ENCODE measurements around the gene NEO1.
"Not testable (repeated sequence)": the region's sequence is repeated elsewhere in the genome, so short reads cannot be mapped to it uniquely, and the experiment has no call there.

NEO1 gene

GRCh38 chr15:73210630-73211029, 158.4 kb downstream of the NEO1 start:
- no peak for DNase-seq (ENCODE audit: low spot score)

- no peak for DNase-seq (ENCODE audit: low spot score)
Measured at GRCh38 chr15:73212424-73212823, 160.2 kb downstream of the NEO1 start.

DNA sequence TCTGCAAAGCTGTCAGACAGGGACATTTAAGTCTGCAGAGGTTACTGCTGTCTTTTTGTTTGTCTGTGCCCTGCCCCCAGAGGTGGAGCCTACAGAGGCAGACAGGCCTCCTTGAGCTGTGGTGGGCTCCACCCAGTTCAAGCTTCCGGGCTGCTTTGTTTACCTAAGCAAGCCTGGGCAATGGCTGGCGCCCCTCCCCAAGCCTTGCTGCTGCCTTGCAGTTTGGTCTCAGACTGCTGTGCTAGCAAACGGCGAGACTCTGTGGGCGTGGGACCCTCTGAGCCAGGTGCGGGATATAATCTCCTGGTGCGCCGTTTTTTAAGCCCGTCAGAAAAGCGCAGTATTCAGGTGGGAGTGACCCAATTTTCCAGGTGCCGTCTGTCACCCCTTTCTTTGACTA, 169.2 kb downstream of the NEO1 start:
- DNase-seq (ENCODE audit: low spot score) = not testable (repeated sequence)

- DNase-seq (ENCODE audit: low spot score) = peak; percentile 22
Measured at GRCh38 chr15:73225358-73226015, 173.2 kb downstream of the NEO1 start.

DNA sequence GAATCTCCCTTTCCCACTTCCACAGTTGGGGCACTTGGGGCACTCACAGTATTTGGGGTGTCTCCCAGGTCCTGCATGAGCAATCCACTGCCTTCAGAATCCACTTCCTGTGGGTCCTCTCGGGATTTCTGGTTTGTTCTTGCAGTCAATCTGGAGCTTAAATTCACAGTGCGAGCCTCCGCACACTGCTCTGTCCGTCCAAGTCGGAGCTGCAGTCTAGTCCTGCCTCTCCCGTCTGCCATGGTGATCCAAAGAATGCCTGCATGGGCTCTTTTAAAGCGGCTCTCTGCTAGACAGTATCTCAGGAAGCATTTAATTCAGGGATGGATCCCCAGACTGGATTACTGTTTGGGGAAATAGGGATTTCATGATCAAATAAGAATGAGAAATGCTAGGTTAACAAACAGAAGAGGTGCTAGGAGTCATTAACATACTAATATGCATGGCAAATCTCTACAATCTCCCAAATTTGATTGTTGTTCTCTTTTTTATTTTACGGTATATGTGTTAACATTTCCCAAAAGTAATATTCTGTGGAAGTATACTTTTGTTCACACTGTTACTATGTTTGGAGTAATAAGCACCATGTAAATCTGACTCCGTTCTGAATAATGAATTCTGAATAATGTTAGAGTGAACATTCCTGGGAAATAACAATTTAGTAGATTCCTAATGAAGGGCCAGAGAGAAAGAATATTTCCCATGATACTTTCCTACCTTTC, 174.0 kb downstream of the NEO1 start:
- DNase-seq (ENCODE audit: low spot score) = no peak

DNA sequence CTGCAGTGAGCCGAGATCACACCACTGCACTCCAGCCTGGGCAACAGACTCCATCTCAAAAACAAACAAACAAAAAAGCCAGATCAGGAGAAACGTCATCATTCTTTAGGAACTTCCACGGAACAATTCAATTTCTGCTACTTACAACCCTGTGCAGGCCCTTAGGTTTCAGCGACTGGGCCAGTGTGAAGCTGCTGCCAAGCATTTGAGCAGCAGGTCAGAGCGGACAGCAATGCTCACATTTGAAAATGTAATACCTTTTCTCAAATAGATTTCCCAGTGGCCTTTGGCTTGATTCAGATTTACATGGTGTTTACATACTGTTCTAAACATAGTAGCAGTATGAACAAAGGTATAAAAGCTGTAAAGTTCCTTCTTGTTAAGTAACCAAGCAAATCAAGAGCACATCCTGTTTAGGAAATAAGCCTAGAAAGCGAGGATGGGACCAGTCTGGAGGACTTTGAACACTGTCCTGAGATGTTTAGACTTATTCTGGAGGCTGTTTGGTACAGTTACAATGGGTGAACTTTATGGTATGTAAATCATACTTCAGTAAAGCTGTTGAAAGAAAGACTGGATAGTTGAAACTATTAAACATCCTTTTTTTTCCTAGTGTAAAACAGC, 175.3 kb downstream of the NEO1 start:
- DNase-seq (ENCODE audit: low spot score) = no peak

DNA sequence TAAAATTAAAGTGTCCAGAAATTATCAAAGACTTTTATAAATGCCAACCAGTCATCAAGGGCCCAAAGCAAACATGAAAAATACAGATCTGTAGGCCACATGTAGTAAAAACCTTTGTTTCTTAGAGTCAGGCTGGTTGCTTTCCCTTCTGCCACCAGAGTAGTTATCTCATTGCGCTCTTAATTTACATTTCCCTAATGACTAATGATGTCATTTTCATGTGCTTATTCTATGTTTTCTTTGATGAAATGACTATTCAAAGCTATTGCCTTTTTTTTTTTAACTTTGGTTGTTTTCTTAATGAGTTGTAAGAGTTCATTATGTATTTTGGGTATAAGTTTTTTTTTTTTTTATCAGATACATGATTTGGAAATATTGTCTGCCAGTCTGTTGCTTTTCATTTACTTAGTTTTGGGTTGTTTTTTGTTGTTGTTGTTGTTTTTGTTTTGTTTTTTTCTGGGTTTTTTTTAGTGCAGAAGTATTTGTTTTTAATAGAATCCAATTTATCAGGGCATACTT, 175.9 kb downstream of the NEO1 start:
- DNase-seq (ENCODE audit: low spot score) = no peak

GRCh38 chr15:73231661-73232419, 179.6 kb downstream of the NEO1 start:
- DNase-seq (ENCODE audit: low spot score) = no peak

GRCh38 chr15:73232776-73233175, 180.5 kb downstream of the NEO1 start:
- DNase-seq (ENCODE audit: low spot score) = no peak

DNA sequence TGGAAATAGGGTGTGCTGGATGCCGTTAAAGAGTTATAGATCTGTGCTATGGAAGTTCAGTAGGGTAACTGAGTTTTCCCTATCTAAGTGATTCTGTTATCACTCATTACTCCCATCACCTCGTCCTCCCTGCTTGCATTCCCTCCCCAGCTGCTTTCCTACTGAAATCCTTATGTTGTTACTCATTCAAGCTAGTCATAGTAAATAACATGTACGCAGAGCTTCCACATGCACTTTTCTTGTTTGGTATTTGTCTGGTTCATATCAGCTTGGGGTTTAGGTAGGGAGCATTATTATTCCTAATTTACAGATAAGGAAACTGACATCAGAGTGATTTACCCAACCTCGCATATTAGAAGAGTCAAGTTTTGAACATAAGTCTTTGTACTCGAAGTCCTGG, 181.4 kb downstream of the NEO1 start:
- DNase-seq (ENCODE audit: low spot score) = no peak

DNA sequence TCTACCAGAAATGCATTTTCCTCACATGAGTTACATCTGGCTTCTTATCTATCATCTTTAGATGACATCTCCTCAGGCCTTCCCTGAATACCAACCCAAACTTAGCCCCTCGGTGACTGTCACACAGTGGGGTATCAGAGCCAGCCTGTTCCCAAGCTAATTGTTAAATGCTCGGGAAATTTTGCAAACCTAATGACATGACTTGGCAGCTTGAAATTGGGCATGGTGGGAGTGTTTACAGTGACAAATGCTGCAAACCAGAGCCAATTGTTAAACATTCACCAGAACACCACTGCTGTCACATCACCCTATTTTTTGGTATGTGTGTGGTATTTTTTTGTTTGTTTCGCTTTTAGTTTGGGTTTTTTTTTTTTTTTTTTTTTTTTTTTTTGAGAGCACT, 185.6 kb downstream of the NEO1 start:
- peak; percentile 15 for DNase-seq (ENCODE audit: low spot score)

GRCh38 chr15:73239564-73240215, 187.4 kb downstream of the NEO1 start:
- DNase-seq (ENCODE audit: low spot score) = peak; percentile 20

GRCh38 chr15:73240866-73241499, 188.7 kb downstream of the NEO1 start:
- peak; percentile 70 for DNase-seq (ENCODE audit: low spot score)

DNA sequence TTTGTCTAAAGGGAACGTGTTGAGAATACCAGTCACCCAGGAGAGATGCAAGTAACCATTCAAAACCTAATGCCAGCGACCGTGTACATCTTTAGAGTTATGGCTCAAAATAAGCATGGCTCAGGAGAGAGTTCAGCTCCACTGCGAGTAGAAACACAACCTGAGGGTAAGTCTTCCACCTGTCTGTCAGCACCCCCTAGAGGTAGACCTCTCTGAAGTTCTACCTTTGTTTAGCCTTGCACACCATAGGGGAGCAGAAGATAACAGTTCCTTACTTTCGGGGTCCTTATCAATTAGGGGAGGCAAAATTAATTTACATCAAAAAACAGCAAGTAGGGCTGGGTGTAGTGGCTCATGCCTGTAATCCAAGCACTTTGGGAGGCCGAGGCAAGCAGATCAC, 192.1 kb downstream of the NEO1 start:
- DNase-seq (ENCODE audit: low spot score) = peak; percentile 39

DNA sequence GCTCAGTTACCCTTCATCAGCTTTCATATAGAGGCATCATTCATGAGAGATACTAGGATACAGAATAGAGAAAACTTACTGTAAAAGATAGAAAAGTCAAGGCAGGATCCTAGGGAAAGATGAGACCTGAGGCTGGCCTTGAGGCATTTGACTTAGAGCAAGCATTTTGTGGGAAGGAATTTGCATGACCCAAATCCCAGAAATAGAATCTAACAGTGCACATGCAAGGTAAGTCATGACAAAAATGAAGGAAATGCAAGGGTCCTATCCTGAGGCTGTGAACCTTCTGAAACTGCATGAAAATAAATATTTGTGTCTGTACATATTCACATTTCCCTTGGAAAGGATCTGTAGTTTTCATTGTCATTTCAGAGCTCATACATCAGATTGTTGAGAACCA, 194.2 kb downstream of the NEO1 start:
- no peak for DNase-seq (ENCODE audit: low spot score)

DNA sequence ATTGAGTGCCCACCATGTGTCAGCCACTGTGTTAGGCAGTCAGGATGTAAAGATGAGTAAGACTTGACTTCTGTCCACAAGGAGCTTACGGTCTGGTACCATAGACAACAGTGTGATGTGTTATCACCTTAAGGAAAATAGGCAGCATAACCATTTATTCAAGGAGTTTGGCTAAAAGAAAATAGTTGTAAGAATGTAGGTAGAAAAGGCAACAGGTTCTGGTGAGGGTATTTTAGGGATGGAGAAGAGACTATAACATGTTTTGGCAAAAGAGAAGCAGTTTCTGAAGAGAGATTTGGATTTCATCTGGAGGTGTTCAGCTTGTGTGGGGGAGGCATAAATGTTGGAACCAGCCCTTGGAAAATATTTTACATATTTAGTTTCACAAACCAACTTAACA, 194.6 kb downstream of the NEO1 start:
- no peak for DNase-seq (ENCODE audit: low spot score)

- DNase-seq (ENCODE audit: low spot score) = no peak
Measured at GRCh38 chr15:73247331-73247730, 195.1 kb downstream of the NEO1 start.

GRCh38 chr15:73249499-73249898, 197.2 kb downstream of the NEO1 start:
- no peak for DNase-seq (ENCODE audit: low spot score)

GRCh38 chr15:73254598-73254997, 202.3 kb downstream of the NEO1 start:
- DNase-seq (ENCODE audit: low spot score) = no peak

DNA sequence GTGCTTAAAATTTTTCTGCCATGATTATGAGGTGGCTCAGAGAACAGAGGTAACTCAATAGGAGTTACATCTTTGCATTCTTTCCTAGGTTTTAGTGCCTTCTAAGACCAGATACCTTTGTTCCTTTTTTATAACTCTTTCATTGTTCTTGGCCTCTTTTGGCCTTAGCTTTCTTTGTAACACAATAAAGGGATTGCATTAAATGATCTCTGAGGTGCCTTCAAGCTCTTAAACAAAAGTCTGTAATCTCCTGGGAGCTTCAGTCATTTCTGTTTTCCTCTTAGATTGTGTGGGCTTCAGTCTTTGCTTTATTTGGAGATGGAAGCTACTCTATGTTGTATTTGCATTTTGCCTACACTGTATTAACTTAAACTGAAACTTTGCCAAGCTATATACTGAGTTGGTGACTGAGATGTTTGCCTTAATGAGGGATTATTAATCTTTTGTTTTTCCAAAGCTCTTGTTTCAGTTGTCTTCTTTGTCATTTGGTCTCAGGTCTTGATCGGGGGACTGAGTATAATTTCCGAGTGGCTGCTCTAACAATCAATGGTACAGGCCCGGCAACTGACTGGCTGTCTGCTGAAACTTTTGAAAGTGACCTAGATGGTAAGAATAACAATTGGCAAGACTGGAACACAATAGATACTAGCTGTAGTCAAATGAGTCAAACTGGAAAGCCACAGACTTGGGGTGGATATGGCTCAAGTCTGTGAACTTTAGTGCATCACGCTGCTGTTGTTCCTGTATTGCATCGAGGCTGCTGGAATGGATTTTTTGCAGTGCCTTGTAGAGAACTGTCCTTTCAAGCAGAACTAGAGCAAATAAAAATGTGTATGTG, 206.2 kb downstream of the NEO1 start:
- no peak for DNase-seq (ENCODE audit: low spot score)
